K562 (cell line): Measurements from ENCODE around the gene KLHL24. TPM values are rescaled to one million over a fixed set of nuclear protein-coding genes. Genes with fewer than 3 reads are reported as not detected.
A peak's percentile ranks its signal among the peaks of the same experiment; 100 is the strongest.

ENCODE experiments used
- ATF1 ChIP-seq, 2 experiments: fragments of 450-650 bp in 1 of 2; IDR thresholded peaks; 2 replicates each; pipeline ENCODE4 v1.6.1; 2016; ENCODE audit warnings: missing compliant biosample characterization in 1 of 2, missing genetic modification characterization in 1 of 2
- ATF6 ChIP-seq: sonication (generic); formaldehyde crosslinking; IDR thresholded peaks from 2 replicates; pipeline ENCODE4 v1.4.0; 2020; ENCODE audit warnings: mild to moderate bottlenecking, missing genetic modification reagents
- CBX3 ChIP-seq, 2 experiments: IDR thresholded peaks; 1 replicate in 1 of 2; 2 replicates in 1 of 2; pipeline ENCODE4 v1.6.1; 2012; ENCODE audit warnings: inconsistent platforms in 2 of 2, low read length in 2 of 2, borderline replicate concordance in 1 of 2, control low read depth in 1 of 2
- DMBX1 ChIP-seq: fragments of 250-450 bp; sonication (Bioruptor Pico); IDR thresholded peaks from 2 replicates; pipeline ENCODE4 v1.8.0; 2022; ENCODE audit warnings: inconsistent platforms, mild to moderate bottlenecking, moderate library complexity, borderline replicate concordance
- FOXP1 ChIP-seq: sonication (generic); formaldehyde crosslinking; IDR thresholded peaks from 2 replicates; pipeline ENCODE4 v1.8.0; 2022; ENCODE audit warnings: mild to moderate bottlenecking, missing genetic modification reagents
- GATAD2B ChIP-seq: fragments of 450-650 bp; IDR thresholded peaks from 2 replicates; pipeline ENCODE4 v1.6.1; 2017; ENCODE audit warnings: mild to moderate bottlenecking, borderline replicate concordance
- L3MBTL2 ChIP-seq: fragments of 450-650 bp; IDR thresholded peaks from 2 replicates; pipeline ENCODE4 v1.6.1; 2016; ENCODE audit warnings: mild to moderate bottlenecking, moderate library complexity
- MITF ChIP-seq: IDR thresholded peaks from 2 replicates; pipeline ENCODE4 v1.6.1; 2014; ENCODE audit warnings: antibody characterized with exemption
- MYBL2 ChIP-seq, 2 experiments: fragments of 450-650 bp in 1 of 2; sonication (generic) in 1 of 2; formaldehyde crosslinking in 1 of 2; IDR thresholded peaks; 2 replicates each; pipeline versions ENCODE4 v1.6.1 to v1.8.1; 2017 to 2022; ENCODE audit warnings: borderline replicate concordance in 1 of 2, inconsistent platforms in 1 of 2, low read depth in 1 of 2, mild to moderate bottlenecking in 1 of 2, missing genetic modification reagents in 1 of 2, moderate library complexity in 1 of 2
- NCOR1 ChIP-seq: fragments of 450-650 bp; IDR thresholded peaks from 2 replicates; pipeline ENCODE4 v1.6.1; 2016; ENCODE audit warnings: mild to moderate bottlenecking, moderate library complexity
- PRPF4 ChIP-seq: fragments of 200-400 bp; formaldehyde crosslinking; IDR thresholded peaks from one replicate; pipeline ENCODE4 v1.6.1; 2017; ENCODE audit warnings: low read length, low read depth, mild to moderate bottlenecking; ENCODE audit not compliant: insufficient read depth, poor library complexity, severe bottlenecking
- SMARCA4 ChIP-seq: fragments of 450-650 bp; IDR thresholded peaks from 2 replicates; pipeline ENCODE4 v1.6.1; 2016
- SRF ChIP-seq, 2 experiments: fragments of 250-450, 450-650 bp in 1 of 2; sonication (Bioruptor Pico) in 1 of 2; sonication (generic) in 1 of 2; formaldehyde crosslinking; IDR thresholded peaks; 2 replicates each; pipeline versions ENCODE4 v1.5.0 to v1.5.1; 2020 to 2022; ENCODE audit warnings: mild to moderate bottlenecking in 1 of 2, missing genetic modification reagents in 1 of 2
- THRA ChIP-seq: fragments of 450-650 bp; IDR thresholded peaks from 2 replicates; pipeline ENCODE4 v1.6.1; 2017; ENCODE audit warnings: mild to moderate bottlenecking, moderate library complexity
- USF1 ChIP-seq: sonication (generic); formaldehyde crosslinking; IDR thresholded peaks from 2 replicates; pipeline ENCODE4 v1.9.0; 2022; ENCODE audit warnings: mild to moderate bottlenecking, missing genetic modification reagents
- ZFPM2 ChIP-seq: fragments of 250-450 bp; sonication (Bioruptor Pico); IDR thresholded peaks from 2 replicates; pipeline ENCODE4 v1.5.1; 2022; ENCODE audit warnings: mild to moderate bottlenecking
- ZNF324 ChIP-seq: fragments of 250-450 bp; sonication (Bioruptor Pico); IDR thresholded peaks from 2 replicates; pipeline ENCODE4 v1.4.0; 2020; ENCODE audit warnings: mild to moderate bottlenecking
- ZNF589 ChIP-seq: fragments of 200-800 bp; sonication (Bioruptor generic); IDR thresholded peaks from 2 replicates; pipeline ENCODE4 v1.6.1; 2016; ENCODE audit warnings: low read depth, missing genetic modification characterization, missing compliant biosample characterization
- polyA plus RNA-seq, 8 experiments: library from polyadenylated mRNA; depleted of rRNA in 4 of 8; stranded (reverse) in 5 of 8; unstranded in 3 of 8; fragments of >200 nt; fragmentation: Nextera tagmentation in 2 of 8; fragmentation: Illumina TruSeq in 1 of 8; extraction: Ambion mirVana in 2 of 8; extraction: Trizol in 1 of 8; gene quantifications; 2 replicates each; pipeline versions ENCODE4 v1.2.1 to v1.2.3, GENCODE V29; 2011 to 2014; ENCODE audit warnings: inconsistent platforms in 1 of 8, missing spikeins in 1 of 8
- total RNA-seq, 7 experiments: library from RNA; depleted of rRNA in 6 of 7; stranded (reverse); fragments of >200 nt in 6 of 7; fragmentation: Illumina TruSeq in 2 of 7; extraction: Trizol in 2 of 7; gene quantifications; 2 replicates each; pipeline versions ENCODE4 v1.2.1 to v1.2.3, GENCODE V29; 2011 to 2021; ENCODE audit warnings: low replicate concordance in 1 of 7
- TF ChIP-seq, protein P1 (sequence below): fragments of 150-350 bp; conservative IDR thresholded peaks from 2 replicates; pipeline ENCODE4 v1.6.1; 2014; ENCODE audit warnings: low read length

Gene KLHL24
- total and polyA plus RNA-seq, 9 of the 15 experiments (the other 6 are each of a cell fraction or from before 2014, with no cell fraction given), result 3.3 to 21.2 (median 14.2) TPM

GRCh38 chr3:183635107-183635430 lies 354 bp upstream of the KLHL24 start (continued):
- TF ChIP-seq, protein P1, sequence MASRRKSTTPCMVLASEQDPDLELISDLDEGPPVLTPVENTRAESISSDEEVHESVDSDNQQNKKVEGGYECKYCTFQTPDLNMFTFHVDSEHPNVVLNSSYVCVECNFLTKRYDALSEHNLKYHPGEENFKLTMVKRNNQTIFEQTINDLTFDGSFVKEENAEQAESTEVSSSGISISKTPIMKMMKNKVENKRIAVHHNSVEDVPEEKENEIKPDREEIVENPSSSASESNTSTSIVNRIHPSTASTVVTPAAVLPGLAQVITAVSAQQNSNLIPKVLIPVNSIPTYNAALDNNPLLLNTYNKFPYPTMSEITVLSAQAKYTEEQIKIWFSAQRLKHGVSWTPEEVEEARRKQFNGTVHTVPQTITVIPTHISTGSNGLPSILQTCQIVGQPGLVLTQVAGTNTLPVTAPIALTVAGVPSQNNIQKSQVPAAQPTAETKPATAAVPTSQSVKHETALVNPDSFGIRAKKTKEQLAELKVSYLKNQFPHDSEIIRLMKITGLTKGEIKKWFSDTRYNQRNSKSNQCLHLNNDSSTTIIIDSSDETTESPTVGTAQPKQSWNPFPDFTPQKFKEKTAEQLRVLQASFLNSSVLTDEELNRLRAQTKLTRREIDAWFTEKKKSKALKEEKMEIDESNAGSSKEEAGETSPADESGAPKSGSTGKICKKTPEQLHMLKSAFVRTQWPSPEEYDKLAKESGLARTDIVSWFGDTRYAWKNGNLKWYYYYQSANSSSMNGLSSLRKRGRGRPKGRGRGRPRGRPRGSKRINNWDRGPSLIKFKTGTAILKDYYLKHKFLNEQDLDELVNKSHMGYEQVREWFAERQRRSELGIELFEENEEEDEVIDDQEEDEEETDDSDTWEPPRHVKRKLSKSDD, result no peak
- no peak for TF ChIP-seq MITF
- no peak for TF ChIP-seq NCOR1
- TF ChIP-seq SRF (CRISPR knock-in tag; IDR thresholded peaks at IDR 0.05), result no peak
- TF ChIP-seq ZNF589, result peak; percentile 54; the same call in 1 of the 2 replicates
- 0 out of 2 replicates have a peak, but pooled peaks have one; percentile 49 for TF ChIP-seq ATF6
- TF ChIP-seq L3MBTL2, result peak; percentile 97
- no peak for TF ChIP-seq PRPF4
- TF ChIP-seq ATF1 (CRISPR knock-in tag; IDR thresholded peaks at IDR 0.05), result no peak
- TF ChIP-seq ATF1 (tag; IDR thresholded peaks at IDR 0.05), result no peak
- no peak for TF ChIP-seq DMBX1 (CRISPR knock-in tag)
- TF ChIP-seq THRA, result no peak
- no peak for TF ChIP-seq ZFPM2
- TF ChIP-seq MYBL2 (IDR thresholded peaks at IDR 0.05; ENCODE audit: low read depth), result no peak
- TF ChIP-seq MYBL2 (CRISPR knock-in tag; IDR thresholded peaks at IDR 0.05; ENCODE audit: borderline replicate concordance), result no peak
- TF ChIP-seq ZNF324 (CRISPR knock-in tag), result no peak
- TF ChIP-seq GATAD2B, result no peak
- TF ChIP-seq SMARCA4, result no peak
- TF ChIP-seq FOXP1 (CRISPR knock-in tag), result 0 out of 2 replicates have a peak, but pooled peaks have one; percentile 4
- no peak for TF ChIP-seq USF1 (CRISPR knock-in tag)
- no peak for TF ChIP-seq CBX3 (IDR thresholded peaks at IDR 0.05; ENCODE audit: borderline replicate concordance in 1 of 2, low read length in 2 of 2)
